Testis (tissue), 3 donors: ENCODE results near the gene PYROXD2. TPM values are rescaled to one million over a fixed set of nuclear protein-coding genes. Genes with fewer than 3 reads are reported as not detected.

ENCODE experiments used
- DNase-seq: peaks from one replicate; pipeline ENCODE4 v3.0.0-alpha.2; 2019
- H3K27ac ChIP-seq, 2 donors: fragments of 200-600 bp; sonication (generic); one replicate each; pipeline ENCODE4 v1.5.1; 2019
- H3K27me3 ChIP-seq: fragments of 200-600 bp; sonication (generic); one replicate; pipeline ENCODE4 v1.5.1; 2019
- H3K36me3 ChIP-seq: fragments of 200-600 bp; sonication (generic); one replicate; pipeline ENCODE4 v1.5.1; 2017; ENCODE audit warnings: low read depth; ENCODE audit errors: missing control alignments
- H3K4me1 ChIP-seq: fragments of 200-600 bp; sonication (generic); one replicate; pipeline ENCODE4 v1.5.1; 2019
- H3K4me3 ChIP-seq, 2 donors: fragments of 200-600 bp; sonication (generic); one replicate each; pipeline ENCODE4 v1.5.1; 2017 to 2019
- H3K9me3 ChIP-seq: fragments of 200-600 bp; sonication (generic); one replicate; pipeline ENCODE4 v1.5.1; 2017
- POLR2A ChIP-seq: fragments of 450-650 bp; IDR thresholded peaks from one replicate; pipeline ENCODE4 v1.6.1; 2017; ENCODE audit warnings: antibody characterized with exemption, mild to moderate bottlenecking, moderate library complexity
- WGBS, 2 donors: methylation state at CpG; one replicate each; pipeline ENCODE4 v1.1.5; 2018; 5-methylcytosine and 5-hydroxymethylcytosine counted together
- intact Hi-C: fragments of 100-400 bp; cut with DNase I; formaldehyde crosslinking; loops from one replicate; pipeline ENCODE4 v1.15.1; 2023; ENCODE audit warnings: low total_unique reads
- polyA plus RNA-seq: library from polyadenylated mRNA; stranded (reverse); fragments of 350-450 nt; fragmentation: Illumina TruSeq; extraction: RNeasy Lipid Tissue Mini Kit (QIAGEN cat#74804); gene quantifications from one replicate; pipeline ENCODE4 v1.2.3, GENCODE V29; 2014; ENCODE audit warnings: low read depth, low replicate concordance; ENCODE audit not compliant: insufficient read depth
- total RNA-seq, 2 donors: library from RNA; depleted of rRNA; stranded (reverse); fragments of >200 nt; gene quantifications; one replicate each; pipeline ENCODE4 v1.2.3, GENCODE V29; 2016
- TF ChIP-seq, protein P1 (sequence below), 3 experiments: fragments of 450-650 bp in 2 of 3; fragments of 200-600 bp in 1 of 3; sonication (generic) in 1 of 3; IDR thresholded peaks; one replicate each; pipeline ENCODE4 v1.5.1; 2016 to 2019; ENCODE audit warnings: antibody characterized with exemption in 3 of 3, mild to moderate bottlenecking in 2 of 3, moderate library complexity in 1 of 3

The PYROXD2 gene
- total and polyA plus RNA-seq, 3 donors from 2014 or later: 10.2 to 20.2 (median 13.0) TPM

- TF ChIP-seq, protein P1, sequence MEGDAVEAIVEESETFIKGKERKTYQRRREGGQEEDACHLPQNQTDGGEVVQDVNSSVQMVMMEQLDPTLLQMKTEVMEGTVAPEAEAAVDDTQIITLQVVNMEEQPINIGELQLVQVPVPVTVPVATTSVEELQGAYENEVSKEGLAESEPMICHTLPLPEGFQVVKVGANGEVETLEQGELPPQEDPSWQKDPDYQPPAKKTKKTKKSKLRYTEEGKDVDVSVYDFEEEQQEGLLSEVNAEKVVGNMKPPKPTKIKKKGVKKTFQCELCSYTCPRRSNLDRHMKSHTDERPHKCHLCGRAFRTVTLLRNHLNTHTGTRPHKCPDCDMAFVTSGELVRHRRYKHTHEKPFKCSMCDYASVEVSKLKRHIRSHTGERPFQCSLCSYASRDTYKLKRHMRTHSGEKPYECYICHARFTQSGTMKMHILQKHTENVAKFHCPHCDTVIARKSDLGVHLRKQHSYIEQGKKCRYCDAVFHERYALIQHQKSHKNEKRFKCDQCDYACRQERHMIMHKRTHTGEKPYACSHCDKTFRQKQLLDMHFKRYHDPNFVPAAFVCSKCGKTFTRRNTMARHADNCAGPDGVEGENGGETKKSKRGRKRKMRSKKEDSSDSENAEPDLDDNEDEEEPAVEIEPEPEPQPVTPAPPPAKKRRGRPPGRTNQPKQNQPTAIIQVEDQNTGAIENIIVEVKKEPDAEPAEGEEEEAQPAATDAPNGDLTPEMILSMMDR (IDR thresholded peaks at IDR 0.05): no peak
- TF ChIP-seq POLR2A: no peak
- H3K36me3 ChIP-seq: no peaks in the 10 kb centered on the region
- H3K4me3 ChIP-seq: no peak overlapping the region
- no peaks in the 10 kb centered on the region for H3K9me3 ChIP-seq
- no peak overlapping the region for H3K27ac ChIP-seq
- peak; percentile 75 for DNase-seq
- H3K4me1 ChIP-seq: no peaks in the 10 kb centered on the region
- H3K27me3 ChIP-seq: no peaks in the 10 kb centered on the region
- 54 to 61% methylated on average over 15 of the region's 15 CpGs for WGBS, 2 donors
- intact Hi-C loops: no loop called here
Observed at GRCh38 chr10:98361131-98362025, 53.6 kb downstream of the PYROXD2 start.

- H3K27ac ChIP-seq: no peak overlapping the region
- no peak for DNase-seq
- whole genome bisulfite sequencing, 2 donors: 80 to 81% methylated on average over 5 of the region's 5 CpGs
- no peaks in the 10 kb centered on the region for H3K4me1 ChIP-seq
- TF ChIP-seq, protein P1 (IDR thresholded peaks at IDR 0.05): no peak
- TF ChIP-seq POLR2A: no peak
- intact Hi-C loops: no loop called here
- H3K4me3 ChIP-seq: no peak overlapping the region
- H3K27me3 ChIP-seq: no peaks in the 10 kb centered on the region
- H3K9me3 ChIP-seq: no peaks in the 10 kb centered on the region
- no peaks in the 10 kb centered on the region for H3K36me3 ChIP-seq
Observed at GRCh38 chr10:98357194-98357822, 57.7 kb downstream of the PYROXD2 start.

DNA sequence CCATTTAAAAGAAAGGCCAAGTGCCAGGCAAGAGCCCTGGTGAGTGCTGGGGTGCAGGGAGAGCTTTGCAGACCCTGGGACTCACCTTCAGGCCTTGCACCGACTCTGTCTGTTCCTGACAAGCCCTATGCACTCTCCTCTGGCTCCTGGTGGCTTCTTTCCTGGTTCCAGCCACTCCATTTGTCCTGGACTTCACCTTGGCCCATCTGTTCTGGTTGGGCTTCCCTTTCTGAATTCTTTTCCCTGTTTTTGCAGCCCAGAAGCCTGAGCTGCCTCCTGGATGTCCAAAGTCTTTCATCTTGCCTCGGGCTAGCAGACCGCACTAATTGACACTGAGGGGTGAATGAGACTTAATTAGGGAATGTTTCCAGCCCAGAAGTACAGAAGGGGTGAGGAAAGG lies 60.5 kb downstream of the PYROXD2 start:
- Histone ChIP-seq H3K27me3 (no peaks in the 10 kb centered on the region), H3K36me3 (no peaks in the 10 kb centered on the region), H3K9me3 (no peaks in the 10 kb centered on the region), H3K27ac (no peak overlapping the region), H3K4me1 (no peaks in the 10 kb centered on the region), H3K4me3 (no peak overlapping the region)
- 74 to 80% methylated on average over 3 of the region's 3 CpGs for WGBS, 2 donors
- DNase-seq: no peak
- TF ChIP-seq, protein P1 (IDR thresholded peaks at IDR 0.05): no peak
- no peak for TF ChIP-seq POLR2A
- intact Hi-C loops: no loop called here

GRCh38 chr10:98353170-98353569 lies 61.8 kb downstream of the PYROXD2 start:
- no peak for DNase-seq
- Histone ChIP-seq H3K27ac (no peak overlapping the region), H3K4me3 (no peak overlapping the region), H3K27me3 (no peaks in the 10 kb centered on the region), H3K36me3 (no peaks in the 10 kb centered on the region), H3K9me3 (no peaks in the 10 kb centered on the region), H3K4me1 (no peaks in the 10 kb centered on the region)
- TF ChIP-seq, protein P1 (IDR thresholded peaks at IDR 0.05): no peak
- no peak for TF ChIP-seq POLR2A
- WGBS, 2 donors: 58 to 64% methylated on average over 7 of the region's 7 CpGs
- intact Hi-C loops: no loop called here
